GM19467 (cell line): ENCODE data around the gene AGAP1.

Source experiments
- ATAC-seq: cut with Tn5 transposase; IDR thresholded peaks from one replicate; pipeline ENCODE4 v1.9.1; 2021; ENCODE audit warnings: mild to moderate bottlenecking, moderate library complexity; ENCODE audit not compliant: unreplicated experiment

Gene AGAP1

DNA sequence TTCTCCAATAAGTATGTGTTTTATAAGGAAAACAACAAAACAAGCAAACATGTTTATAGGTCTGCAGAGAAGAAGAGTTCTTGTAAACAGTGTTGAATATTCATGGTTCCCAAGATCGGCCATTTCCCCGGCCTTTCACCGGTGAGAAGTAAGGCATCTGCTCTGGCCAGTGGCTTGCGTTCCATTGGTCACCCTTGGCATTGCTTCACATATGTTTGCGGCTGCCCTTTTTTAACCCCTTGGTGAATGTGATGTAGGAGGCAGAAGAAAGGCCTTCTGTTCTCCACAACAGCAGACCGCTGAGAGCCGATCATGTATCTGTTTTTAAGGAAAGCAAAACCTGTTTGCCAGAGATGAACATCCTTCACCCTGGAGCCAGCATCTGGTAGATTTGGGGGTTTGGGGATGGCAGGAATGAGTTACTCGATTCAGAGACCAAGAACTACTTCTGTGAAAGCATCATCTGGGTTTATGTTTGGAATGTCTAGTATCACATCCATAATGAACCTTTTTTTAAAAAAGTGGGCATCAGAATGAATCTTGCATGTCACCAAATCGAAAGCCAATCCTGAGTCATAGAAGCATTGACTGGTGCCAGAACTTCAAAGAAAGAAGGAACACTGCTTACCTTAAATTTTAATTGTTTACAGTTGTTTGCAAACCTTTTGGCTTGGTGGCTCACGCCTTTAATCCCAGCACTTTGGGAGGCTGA lies 112.3 kb downstream of the AGAP1 start:
- no peak for ATAC-seq

DNA sequence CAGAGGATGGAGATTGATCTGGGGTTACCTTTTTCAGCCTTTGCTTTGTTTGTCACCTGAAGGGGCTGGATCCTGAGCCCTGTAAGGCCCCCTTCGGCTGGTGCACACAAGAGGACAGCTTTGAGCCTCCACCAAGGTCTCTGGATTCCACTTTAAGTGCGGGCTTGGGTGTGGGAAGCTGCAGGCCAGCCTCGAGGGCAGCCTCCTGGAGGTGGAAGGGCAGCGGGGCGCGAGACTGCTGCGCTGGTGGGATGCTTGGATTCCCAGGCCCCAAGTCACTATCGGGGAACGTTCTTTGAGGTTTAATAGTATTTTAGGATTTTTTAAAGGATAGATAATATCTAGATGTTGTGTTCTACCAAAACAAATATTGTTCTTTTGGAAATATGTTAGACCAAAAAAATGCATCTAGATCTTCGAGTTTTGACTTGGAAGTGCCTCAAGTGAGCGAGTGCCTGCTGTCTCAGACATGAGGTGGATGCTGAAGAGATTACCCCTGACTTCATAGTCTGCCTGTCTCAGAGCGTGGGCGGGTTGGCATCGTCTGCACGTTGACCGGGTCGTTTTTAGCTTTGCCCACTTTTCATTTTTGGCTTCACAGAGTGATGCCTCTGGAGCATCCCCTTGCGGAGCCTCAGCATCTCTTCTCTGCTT lies 113.8 kb downstream of the AGAP1 start:
- no peak for ATAC-seq

DNA sequence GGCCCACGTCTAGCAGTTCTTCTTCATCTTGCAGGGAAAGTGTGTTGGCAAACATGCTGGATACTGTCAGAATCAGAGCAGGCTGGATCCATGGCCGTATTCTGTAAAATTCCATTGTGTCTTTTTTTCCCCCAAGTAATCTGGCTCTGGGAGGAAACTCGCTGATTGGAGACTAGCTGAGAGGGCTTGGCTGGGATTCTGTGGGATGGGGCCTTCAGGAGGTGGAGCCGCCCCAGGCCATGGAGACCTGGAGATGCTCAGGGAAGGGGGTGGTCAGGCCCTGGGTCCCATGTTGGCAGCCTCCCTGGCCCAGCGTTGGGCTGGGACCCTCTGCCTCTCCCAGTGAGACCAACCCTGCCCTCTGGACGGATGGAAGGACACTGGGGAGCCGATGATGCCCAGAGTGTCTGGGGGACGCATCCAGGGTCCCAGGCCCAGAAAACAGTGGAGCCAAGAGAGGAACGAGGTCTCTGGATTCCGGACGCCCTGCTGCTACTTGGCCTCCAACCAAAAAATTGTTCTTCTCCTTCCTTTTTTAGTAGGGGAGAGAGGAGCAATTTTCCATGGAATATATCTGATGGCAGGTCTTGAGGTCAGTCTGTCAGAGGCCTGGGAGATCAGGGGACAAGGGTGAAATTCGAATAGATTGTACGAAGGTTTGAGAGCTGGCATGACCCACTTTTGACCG lies 114.5 kb downstream of the AGAP1 start:
- no peak for ATAC-seq

DNA sequence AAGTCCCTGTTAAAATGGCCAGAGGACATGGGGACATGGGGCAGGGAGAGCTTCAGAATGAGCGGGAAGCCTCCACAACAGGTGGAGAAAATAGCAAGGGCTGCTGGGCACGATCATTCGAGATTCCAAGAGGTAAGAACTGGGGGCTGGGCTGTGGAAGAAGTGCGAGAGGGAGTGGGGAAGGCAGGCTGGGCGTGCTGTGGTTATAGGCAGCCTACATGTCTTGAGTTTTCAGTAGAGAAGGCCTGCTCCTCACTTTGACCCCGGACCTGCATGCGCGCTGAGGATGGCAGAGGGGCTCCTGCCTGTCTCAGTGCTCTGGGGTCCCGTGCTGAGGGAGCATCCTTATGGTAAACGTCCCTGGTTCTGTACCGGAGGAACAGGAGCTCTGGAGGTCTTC lies 115.5 kb downstream of the AGAP1 start:
- ATAC-seq: no peak

DNA sequence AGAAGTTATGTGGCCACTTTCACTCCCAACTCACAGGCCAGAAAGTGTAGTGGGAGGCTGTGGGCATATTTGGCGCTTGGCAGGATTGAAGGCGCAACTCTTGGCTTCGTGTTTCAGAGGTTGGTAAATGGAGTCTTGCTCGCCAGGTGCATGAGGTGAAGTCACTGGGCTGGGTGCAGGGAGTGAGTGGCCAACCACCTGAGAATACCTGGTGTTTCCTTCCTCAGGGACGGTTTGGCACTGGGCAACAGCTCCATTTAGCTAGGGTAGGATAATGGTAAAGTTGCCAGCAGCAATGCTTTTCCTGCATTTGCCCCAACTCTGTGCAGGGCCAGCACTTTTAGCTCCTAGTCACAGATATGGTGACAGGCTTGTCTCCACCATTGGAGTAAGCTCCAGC lies 115.9 kb downstream of the AGAP1 start:
- no peak for ATAC-seq

DNA sequence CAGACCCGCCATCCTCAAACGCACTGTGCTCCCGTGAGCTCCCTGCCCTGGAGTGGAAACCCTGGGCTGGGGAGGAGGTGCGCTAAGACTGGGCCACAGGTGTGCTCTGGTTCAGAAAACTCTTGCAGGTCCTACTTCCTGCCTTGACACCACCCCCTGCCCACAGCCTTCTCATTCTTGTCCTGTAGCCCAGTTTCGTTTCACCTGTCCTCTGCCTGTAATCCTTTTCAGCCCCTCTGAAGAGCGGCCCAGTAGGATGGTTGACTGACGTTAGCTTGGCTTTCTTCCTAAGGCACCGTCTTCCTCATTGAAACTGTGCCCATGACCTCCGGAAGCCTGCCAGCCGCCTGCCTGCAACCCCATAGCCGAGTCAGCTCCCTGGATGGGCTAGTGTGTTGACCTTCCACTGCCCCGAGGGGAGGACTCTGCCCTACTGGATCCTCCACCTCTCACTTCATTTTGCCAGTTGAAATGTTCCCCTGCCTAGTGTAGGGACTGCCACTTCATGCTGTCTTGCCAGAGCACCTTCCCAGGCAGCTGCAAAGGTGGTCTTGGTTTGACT lies 116.9 kb downstream of the AGAP1 start:
- ATAC-seq: no peak

DNA sequence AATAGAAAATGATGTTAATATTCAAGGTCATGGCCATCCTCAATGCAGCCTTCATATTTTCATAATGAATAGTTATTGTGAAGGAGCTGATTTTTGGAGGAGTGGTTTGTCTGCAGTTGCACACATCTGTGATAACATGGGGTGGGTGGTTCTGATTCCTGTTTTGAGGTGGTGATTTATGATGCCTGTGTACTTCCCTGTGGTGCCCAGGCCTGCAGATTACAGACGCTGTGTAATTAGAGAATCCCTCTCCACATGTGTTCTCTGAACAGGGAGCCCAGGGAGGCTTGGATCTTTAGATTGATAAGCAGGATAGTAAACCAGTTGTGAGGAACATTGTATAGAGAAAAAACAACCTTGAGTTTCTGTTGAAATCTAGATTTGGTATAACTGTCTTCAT lies 117.5 kb downstream of the AGAP1 start:
- ATAC-seq: no peak

DNA sequence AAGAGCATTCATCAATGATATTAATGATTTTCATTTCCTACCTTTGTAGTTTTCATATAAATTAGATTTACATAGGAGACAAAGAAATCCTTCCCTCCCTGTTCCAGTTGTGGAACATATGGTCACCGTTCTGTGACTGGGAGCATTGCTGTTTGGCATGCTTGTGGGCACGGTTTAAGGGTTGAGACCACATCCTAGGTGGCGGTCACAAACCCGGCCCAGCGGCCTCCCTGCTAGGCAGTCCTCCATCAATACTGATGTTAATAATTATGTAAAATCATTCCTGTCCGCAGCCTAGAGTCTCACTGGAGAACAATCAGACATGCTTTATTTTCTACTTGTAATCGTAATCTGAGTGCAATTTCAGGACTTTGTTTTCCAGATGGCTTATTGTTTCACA lies 117.9 kb downstream of the AGAP1 start:
- no peak for ATAC-seq

DNA sequence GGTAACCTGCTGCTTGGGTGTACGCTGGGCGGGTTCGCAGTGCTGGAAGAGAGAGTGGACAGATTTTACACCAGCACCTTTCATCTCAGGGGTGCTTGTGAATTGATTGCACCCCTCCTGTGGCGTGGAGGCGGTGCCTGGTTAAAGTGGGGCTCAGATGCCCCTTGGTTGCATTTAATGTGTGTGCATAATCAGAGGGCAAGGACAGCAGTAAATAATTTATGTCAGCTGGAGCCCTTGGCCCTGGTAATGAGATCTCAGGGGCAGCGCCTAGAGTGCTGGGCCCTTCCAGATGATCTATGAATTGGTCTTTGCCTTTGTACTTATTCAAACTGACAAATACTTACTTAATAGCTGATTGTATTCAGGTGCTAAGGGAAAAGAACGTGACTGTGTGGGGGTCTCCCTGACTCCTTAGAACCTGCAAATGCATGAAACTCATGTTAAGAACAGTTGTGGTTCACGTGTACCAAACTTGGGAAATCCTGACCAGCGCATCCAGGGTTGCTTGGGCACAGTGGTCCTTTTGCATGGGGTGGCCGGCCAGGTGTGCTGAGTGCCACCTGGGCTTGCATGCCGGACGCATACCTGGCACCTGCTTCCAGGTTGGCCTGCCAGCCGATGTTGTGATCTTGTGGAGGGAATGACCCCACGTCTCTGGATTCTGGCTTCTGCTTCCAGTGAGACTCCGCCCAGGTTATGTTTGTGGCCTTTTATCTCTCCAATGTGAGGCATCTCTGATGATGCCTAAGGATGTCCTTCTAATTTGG lies 118.5 kb downstream of the AGAP1 start:
- ATAC-seq: no peak

DNA sequence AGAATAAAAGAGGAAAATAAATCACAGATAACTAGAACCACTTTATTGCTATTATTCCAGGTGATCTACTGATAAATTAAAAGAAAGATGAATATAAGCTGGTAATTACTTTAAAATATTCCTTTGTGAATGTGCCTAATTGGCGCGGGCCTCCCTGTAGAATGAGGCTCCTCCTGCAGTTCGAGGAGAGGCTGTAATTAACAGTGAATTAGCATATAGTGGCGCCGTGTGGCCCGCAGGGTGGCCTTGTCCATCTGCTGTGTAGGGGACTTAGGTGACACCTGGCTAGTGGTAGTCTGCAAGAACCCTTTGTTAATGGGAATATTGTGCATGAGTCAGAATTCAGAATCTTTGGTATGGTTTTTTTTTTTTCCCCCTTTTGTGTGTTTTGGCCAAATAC lies 119.8 kb downstream of the AGAP1 start:
- no peak for ATAC-seq

DNA sequence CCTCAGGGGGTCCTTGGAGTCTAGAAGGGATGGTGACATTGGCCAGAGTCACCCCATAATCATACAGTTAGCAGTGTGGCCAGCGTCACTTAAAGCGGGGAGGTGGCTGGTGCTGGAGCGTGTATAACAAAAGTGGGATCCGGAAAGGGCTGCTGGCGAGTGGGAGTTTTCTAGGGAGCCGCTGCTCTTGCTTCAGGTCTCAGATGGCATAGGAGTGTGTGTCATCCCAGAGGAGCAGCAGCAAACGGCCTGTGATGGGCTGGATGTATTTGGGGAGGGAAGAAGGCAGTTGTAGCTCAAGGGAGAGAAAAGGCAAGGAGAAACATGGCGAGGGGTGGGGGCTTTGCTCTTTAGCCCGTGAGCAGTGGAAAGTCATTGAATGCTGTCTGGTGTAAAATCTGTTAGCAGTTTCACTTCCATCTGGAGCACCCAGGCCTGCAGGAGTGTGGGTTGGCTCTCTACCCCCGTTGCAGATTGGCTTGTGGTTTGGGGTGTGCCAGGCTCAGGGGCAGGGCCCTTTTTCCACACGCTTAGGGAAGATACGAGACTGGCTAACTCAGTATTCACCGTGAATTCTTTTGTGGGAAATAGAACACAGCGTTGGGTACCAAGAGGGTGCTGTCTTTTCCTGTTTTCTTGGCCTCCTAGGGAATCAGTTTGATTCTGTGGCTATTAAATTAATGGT lies 120.5 kb downstream of the AGAP1 start:
- no peak for ATAC-seq

DNA sequence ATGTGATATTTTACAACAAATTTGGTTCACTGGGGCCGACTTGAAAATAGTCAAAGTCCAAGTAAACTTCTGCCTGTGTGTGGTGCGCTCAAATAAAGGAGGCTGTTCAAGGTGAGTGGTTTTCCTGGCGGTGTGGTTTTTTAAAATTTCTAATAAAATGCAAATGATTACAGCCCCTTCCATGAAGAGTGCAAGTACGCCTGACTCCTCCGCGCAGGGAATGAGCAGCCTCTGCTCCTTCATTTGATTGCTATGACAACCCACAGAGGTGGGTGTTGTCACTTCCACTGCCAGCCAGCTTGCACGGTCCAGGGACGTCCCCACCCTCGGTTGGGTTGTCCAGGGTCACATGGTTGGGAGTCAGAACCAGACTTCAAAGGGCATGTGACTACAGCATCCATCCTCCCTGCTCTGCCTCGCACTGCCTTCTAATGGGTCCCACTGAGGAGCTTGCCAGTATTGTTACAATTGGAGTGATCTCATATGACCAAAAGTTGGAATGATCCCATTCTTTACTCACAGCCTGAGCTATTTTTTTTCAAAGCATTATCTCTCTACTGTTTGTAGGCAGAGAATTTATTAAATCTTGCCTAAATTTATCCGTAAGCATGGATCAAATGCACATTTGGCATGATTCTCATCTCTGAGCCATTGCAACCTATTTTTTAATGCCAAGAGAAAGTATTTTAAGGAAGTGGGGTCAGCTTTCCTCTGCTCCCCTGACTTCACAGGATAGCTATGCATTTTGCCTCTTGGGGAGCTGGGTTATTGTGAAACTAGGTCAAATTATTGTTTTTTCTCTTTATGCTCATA lies 121.3 kb downstream of the AGAP1 start:
- no peak for ATAC-seq

DNA sequence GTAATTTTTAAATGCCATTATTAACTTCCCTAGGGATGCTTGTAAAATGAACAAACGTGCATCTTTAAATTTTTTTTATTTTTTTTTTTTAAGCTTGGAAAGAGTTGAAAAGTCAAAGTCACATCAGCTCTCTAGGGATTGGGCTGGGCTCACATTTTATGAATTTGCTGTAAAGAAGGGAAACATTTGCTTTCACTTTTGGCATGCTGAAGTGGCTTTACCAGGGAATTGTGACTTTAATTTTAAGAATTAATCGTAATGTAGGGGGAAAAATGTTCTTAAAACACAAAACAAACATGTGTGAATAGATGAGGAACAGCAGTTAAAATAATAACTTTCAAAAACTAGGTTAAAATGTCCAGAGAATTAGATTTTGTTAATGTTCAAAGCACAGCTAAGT lies 123.0 kb downstream of the AGAP1 start:
- ATAC-seq: no peak

DNA sequence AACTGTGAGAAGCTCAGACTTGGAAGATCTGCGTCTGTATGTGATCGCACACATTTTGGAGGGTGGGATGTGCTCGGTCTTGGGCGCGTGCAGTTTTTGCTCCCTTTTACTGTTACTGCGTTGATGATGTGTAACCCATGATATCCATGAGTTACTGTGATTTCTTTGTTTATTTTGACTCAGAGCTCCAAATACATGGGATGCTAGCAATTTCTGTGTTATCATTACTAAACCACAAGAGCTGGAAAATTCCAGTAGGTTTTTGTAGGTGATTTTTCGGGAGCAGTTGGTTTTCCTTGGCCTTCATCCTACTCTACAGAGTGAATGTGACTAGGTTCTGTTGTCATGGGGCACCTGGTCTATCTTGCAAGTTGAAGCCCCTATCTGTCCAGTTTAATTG lies 124.2 kb downstream of the AGAP1 start:
- no peak for ATAC-seq

DNA sequence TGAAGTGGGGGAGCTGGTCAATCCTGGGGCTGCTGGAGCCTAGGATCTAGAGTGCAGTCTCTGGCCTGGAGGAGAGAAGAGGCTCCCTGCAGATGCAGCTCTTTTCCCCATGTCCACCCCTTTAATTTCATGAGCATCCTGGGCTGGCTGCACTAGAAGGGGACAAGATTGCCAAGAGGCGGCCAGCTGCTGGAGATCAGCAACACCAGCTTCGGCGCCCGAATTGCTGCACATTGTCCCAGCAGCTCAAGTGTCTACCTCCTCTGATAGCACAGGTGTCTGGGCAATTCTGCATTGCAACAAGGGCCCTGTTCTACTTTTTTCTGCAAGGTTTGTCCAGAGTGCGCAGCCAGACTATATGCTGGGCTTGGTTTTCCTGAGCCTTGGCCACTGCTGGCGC lies 125.7 kb downstream of the AGAP1 start:
- ATAC-seq: no peak

DNA sequence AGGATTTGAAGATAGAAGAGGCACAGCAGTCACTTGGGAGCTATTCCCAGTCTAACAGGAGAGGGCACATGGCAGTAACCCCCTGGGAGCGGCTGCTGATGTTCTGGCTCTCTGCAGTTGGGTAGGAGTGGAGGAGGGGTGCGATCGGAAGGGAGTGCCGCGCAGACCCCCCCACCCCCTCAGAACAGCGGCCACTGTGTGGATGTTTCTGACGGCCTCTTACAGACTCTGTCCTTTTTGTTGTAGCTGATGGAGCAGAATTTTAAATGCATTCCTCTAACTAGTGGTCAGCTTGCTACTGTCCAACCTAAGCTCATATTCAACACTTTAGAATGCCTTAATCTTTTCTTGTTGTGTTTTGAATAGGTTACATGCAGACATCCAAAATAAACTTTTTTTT lies 127.9 kb downstream of the AGAP1 start:
- no peak for ATAC-seq

DNA sequence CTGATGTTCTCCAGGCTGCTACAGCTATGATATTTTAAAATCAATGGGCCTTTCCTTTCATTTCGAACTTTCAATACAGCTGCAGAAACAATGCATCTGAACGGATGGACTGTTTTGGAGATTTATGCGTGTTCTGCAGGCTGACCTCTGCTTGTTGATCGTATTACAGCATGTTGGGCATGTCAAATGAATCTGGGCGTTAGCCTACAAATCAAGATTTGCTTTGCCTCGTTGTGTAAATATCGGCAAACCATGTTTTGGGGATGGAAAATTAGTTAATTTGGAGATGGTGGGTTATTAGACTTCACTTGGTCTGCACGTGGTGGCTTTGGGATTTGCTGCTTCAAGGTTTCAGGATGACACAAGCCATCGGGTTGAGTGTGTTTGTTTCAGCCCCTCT lies 129.3 kb downstream of the AGAP1 start:
- ATAC-seq: no peak

DNA sequence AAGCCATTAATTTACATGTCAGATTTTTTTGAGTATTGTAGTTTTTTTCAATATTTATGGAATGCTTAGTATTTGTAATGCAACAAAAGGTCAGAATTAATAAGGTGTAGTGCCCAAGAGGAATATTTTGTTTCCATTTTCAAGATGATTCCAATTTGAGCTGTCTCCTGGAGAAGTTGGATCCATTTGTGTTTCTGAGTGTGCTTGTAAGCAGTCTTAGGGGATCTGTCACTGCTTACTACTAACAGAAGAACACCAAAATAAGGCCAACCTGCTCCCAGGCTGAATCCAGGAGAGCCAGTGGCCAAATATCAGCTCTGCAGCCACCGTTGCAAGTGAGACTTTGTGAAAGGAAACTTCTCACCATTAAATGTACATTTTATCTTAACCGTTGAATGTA lies 129.9 kb downstream of the AGAP1 start:
- no peak for ATAC-seq

DNA sequence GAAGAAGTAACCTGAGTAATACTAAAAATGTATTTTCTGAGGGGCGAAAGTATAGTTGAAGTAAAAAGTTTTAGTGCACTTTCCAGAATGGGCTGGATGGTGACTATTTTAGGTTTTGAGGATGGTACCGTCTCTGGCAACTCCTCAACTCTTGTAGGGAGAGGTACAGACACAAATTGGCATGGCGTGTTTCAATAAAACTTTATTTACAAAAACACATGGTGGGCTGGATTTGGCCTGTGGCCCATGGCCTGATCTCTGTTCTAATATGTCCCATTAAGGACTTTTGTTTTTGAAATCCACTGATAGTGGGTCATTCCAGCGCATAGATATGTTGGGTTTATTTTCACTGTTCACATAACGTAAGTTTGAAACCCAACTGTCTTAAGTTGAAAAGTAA lies 132.8 kb downstream of the AGAP1 start:
- no peak for ATAC-seq

DNA sequence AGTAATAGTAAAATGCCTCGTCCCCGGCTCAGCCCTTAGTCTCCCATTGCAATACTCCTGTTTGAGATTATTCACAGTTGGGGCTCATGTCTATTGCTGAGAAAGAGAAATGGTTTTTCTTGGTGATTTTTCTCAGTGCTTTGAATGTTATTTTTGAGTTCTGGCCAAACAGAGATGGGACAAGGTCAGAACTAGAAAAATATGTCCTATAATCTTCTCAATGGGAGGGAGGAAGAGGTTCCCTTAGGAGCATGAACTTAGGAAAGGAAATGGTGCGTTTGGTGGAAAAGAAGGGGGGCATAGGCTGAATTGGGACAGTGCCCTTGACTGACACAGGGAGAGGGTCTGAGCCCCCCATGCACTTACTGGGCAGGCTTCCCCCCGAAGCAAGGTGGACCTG lies 133.8 kb downstream of the AGAP1 start:
- no peak for ATAC-seq
